SK-N-SH treated with all-trans-retinoic acid at 6 μM for 48 hours (cell line): ENCODE measurements around the gene TLR3.

ENCODE experiments used
- ATAC-seq: fragments of 200-7000 bp; cut with Tn5 transposase; 3 replicates; pipeline ENCODE4 v1.9.1; 2020; ENCODE audit warnings: mild to moderate bottlenecking, moderate library complexity
- ARNTL ChIP-seq: fragments of 450-650 bp; formaldehyde crosslinking; IDR thresholded peaks from 2 replicates; pipeline ENCODE4 v1.5.0; 2020; ENCODE audit warnings: low read depth, mild to moderate bottlenecking, moderate library complexity, borderline replicate concordance
- BACH2 ChIP-seq: fragments of 250-450 bp; sonication (Bioruptor Pico); IDR thresholded peaks from 2 replicates; pipeline ENCODE4 v1.9.0; 2021; ENCODE audit warnings: mild to moderate bottlenecking, borderline replicate concordance
- CSDC2 ChIP-seq: fragments of 250-450 bp; sonication (Bioruptor Pico); IDR thresholded peaks from 2 replicates; pipeline ENCODE4 v1.5.0; 2020; ENCODE audit warnings: mild to moderate bottlenecking, moderate library complexity
- ESRRG ChIP-seq: fragments of 250-450 bp; sonication (Bioruptor Pico); IDR thresholded peaks from 2 replicates; pipeline ENCODE4 v1.6.1; 2021; ENCODE audit warnings: mild to moderate bottlenecking
- GLIS3 ChIP-seq: fragments of 250-450 bp; sonication (Bioruptor Pico); IDR thresholded peaks from 2 replicates; pipeline ENCODE4 v1.5.0; 2020; ENCODE audit warnings: mild to moderate bottlenecking, moderate library complexity
- ISL1 ChIP-seq: fragments of 250-450 bp; sonication (Bioruptor Pico); IDR thresholded peaks from 2 replicates; pipeline ENCODE4 v2.1.2; 2022; ENCODE audit warnings: mild to moderate bottlenecking, moderate library complexity
- OSR1 ChIP-seq: fragments of 250-450 bp; sonication (Bioruptor Pico); IDR thresholded peaks from 2 replicates; pipeline ENCODE4 v1.8.0; 2022; ENCODE audit warnings: moderate library complexity, mild to moderate bottlenecking, inconsistent platforms
- PPARA ChIP-seq: fragments of 250-450 bp; sonication (Bioruptor Pico); IDR thresholded peaks from 2 replicates; pipeline ENCODE4 v1.5.0; 2020; ENCODE audit warnings: mild to moderate bottlenecking, borderline replicate concordance
- RARB ChIP-seq: fragments of 250-450 bp; sonication (Bioruptor Pico); IDR thresholded peaks from 2 replicates; pipeline ENCODE4 v1.8.0; 2021; ENCODE audit warnings: mild to moderate bottlenecking, moderate library complexity
- SNAI2 ChIP-seq: fragments of 250-450 bp; sonication (Bioruptor Pico); IDR thresholded peaks from 2 replicates; pipeline ENCODE4 v1.5.0; 2020; ENCODE audit warnings: mild to moderate bottlenecking, moderate library complexity
- TCF4 ChIP-seq: fragments of 250-450 bp; sonication (Bioruptor Pico); IDR thresholded peaks from 2 replicates; pipeline ENCODE4 v1.8.0; 2021; ENCODE audit warnings: mild to moderate bottlenecking, moderate library complexity, borderline replicate concordance
- TOX ChIP-seq: fragments of 250-450 bp; sonication (Bioruptor Pico); IDR thresholded peaks from 2 replicates; pipeline ENCODE4 v1.8.0; 2021; ENCODE audit warnings: mild to moderate bottlenecking, moderate library complexity, borderline replicate concordance
- ZC3H10 ChIP-seq: fragments of 250-450 bp; sonication (Bioruptor Pico); IDR thresholded peaks from 2 replicates; pipeline ENCODE4 v1.5.1; 2021; ENCODE audit warnings: mild to moderate bottlenecking, moderate library complexity
- ZFP3 ChIP-seq: fragments of 250-450 bp; sonication (Bioruptor Pico); IDR thresholded peaks from 2 replicates; pipeline ENCODE4 v1.5.0; 2020; ENCODE audit warnings: mild to moderate bottlenecking, moderate library complexity
- ZFP30 ChIP-seq: fragments of 450-650 bp; formaldehyde crosslinking; IDR thresholded peaks from 2 replicates; pipeline ENCODE4 v1.5.0; 2022; ENCODE audit warnings: mild to moderate bottlenecking, moderate library complexity
- ZNF565 ChIP-seq: fragments of 450-650 bp; formaldehyde crosslinking; conservative IDR thresholded peaks from 2 replicates; pipeline ENCODE4 v1.5.0; 2020; ENCODE audit warnings: low read depth, mild to moderate bottlenecking, moderate library complexity
- ZNF70 ChIP-seq: fragments of 450-650 bp; formaldehyde crosslinking; IDR thresholded peaks from 2 replicates; pipeline ENCODE4 v1.5.0; 2020; ENCODE audit warnings: mild to moderate bottlenecking, moderate library complexity
- ZNF8 ChIP-seq: fragments of 450-650 bp; formaldehyde crosslinking; IDR thresholded peaks from 2 replicates; pipeline ENCODE4 v1.5.0; 2020; ENCODE audit warnings: mild to moderate bottlenecking, moderate library complexity
- TF ChIP-seq, protein P1 (sequence below): fragments of 250-450 bp; sonication (Bioruptor Pico); IDR thresholded peaks from 2 replicates; pipeline ENCODE4 v1.8.0; 2020; ENCODE audit warnings: mild to moderate bottlenecking, moderate library complexity, borderline replicate concordance
- TF ChIP-seq, protein P2 (sequence below): fragments of 250-450 bp; sonication (Bioruptor Pico); IDR thresholded peaks from 2 replicates; pipeline ENCODE4 v1.5.1; 2020; ENCODE audit warnings: low read depth, mild to moderate bottlenecking, moderate library complexity
- TF ChIP-seq, protein P3 (sequence below): fragments of 250-450 bp; sonication (Bioruptor Pico); IDR thresholded peaks from 2 replicates; pipeline ENCODE4 v1.8.0; 2021; ENCODE audit warnings: low read depth, mild to moderate bottlenecking, moderate library complexity, borderline replicate concordance

The TLR3 gene

DNA sequence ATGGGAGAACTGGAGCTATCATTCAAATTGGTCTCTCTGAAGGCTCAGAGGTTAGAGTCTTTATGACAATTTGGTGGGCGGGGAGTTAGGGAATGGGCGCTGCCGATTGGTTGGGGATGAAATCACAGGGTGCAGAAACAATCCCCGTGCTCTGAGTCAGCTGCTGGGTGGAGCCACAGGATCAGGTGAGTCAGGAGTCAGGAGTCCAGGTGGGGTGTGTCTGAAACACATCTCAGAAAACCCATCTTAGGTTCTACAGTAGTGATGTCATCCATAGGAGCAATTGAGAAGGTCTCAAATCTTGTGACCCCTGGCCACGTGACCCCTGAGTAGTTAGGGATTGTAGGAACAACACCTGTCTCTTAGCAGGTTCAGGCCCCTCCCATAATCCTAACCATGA lies 41.6 kb upstream of the TLR3 start (continued):
- TF ChIP-seq, protein P1, sequence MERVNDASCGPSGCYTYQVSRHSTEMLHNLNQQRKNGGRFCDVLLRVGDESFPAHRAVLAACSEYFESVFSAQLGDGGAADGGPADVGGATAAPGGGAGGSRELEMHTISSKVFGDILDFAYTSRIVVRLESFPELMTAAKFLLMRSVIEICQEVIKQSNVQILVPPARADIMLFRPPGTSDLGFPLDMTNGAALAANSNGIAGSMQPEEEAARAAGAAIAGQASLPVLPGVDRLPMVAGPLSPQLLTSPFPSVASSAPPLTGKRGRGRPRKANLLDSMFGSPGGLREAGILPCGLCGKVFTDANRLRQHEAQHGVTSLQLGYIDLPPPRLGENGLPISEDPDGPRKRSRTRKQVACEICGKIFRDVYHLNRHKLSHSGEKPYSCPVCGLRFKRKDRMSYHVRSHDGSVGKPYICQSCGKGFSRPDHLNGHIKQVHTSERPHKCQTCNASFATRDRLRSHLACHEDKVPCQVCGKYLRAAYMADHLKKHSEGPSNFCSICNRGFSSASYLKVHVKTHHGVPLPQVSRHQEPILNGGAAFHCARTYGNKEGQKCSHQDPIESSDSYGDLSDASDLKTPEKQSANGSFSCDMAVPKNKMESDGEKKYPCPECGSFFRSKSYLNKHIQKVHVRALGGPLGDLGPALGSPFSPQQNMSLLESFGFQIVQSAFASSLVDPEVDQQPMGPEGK (CRISPR knock-in tag), result no peak
- TF ChIP-seq CSDC2 (CRISPR knock-in tag), result no peak
- TF ChIP-seq, all 23 proteins: peak for 0

DNA sequence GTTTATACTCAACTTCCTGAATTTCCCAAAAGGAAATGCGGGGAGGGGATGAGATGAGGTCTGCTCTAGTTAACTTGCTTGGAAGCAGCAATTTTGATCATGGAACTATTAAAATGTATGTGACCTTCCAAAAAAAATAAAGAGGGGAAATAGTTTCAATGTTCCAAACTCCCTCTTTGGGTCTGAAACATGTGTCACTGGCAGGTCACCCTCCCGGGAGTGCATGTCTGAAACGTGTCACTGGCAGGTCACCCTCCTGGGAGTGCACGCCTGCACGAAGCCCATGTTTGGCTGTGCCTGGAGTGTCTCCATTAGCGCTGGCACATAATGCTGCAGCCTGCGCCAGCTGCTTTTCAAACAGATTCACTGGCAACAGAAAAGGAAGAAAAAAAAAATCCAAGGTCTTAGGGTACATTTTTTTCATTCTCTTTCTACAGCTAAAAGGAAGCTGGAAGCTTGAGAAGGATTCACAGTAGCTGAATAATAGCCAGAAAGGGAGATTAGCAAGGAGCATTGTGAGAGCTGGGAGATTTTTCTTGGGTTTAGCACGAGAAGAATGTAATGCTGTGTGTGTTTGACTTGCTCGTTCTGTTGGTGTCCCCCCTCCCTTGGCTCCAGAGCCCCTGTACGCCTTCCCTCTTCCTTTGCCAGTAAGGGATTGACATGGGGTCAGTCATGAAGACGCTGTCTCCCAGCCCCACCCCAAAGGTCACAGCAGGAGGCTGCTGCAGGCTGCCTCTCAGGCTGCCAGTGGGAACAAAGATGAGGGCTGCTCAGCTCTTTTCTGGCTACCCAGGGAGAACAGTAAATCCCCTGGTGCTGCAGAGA lies 39.2 kb upstream of the TLR3 start:
- TF ChIP-seq TCF4 (CRISPR knock-in tag) (peak; percentile 59; the same call in 1 of the 2 replicates), ESRRG (no peak), ISL1 (CRISPR knock-in tag) (peak; percentile 42; the same call in 1 of the 2 replicates), OSR1 (CRISPR knock-in tag) (no peak), ZC3H10 (CRISPR knock-in tag) (no peak), BACH2 (no peak), GLIS3 (CRISPR knock-in tag) (no peak), ZFP30 (CRISPR knock-in tag) (no peak), ZNF70 (no peak), CSDC2 (CRISPR knock-in tag) (no peak), ZFP3 (CRISPR knock-in tag) (no peak)
- ATAC-seq, result peak; percentile 69; the same call in 2 of the 3 replicates

DNA sequence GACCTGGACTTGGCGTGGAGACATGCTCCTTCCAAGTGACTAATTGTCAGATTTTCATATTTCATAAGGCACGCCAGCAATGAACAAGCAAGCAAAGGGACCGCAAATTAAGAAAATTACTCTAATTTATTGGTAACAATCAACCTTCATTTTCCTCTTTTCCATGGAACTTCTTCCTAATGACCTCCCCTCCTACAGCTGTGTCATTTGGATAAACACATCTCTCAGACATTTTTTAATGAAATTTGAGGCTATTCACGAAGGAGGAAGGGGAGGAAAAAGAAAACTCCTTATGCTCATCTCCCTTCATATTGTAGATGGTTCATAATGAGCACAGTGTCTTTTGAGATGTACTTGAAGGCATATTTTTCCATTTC lies 38.6 kb upstream of the TLR3 start:
- no peak for TF ChIP-seq OSR1 (CRISPR knock-in tag)
- TF ChIP-seq RARB (CRISPR knock-in tag), result no peak
- no peak for TF ChIP-seq GLIS3 (CRISPR knock-in tag)
- TF ChIP-seq, protein P2, sequence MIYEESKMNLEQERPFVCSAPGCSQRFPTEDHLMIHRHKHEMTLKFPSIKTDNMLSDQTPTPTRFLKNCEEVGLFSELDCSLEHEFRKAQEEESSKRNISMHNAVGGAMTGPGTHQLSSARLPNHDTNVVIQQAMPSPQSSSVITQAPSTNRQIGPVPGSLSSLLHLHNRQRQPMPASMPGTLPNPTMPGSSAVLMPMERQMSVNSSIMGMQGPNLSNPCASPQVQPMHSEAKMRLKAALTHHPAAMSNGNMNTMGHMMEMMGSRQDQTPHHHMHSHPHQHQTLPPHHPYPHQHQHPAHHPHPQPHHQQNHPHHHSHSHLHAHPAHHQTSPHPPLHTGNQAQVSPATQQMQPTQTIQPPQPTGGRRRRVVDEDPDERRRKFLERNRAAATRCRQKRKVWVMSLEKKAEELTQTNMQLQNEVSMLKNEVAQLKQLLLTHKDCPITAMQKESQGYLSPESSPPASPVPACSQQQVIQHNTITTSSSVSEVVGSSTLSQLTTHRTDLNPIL (CRISPR knock-in tag), result no peak
- no peak for TF ChIP-seq PPARA (CRISPR knock-in tag)
- TF ChIP-seq ARNTL (CRISPR knock-in tag), result no peak
- no peak for TF ChIP-seq ZNF70
- TF ChIP-seq ZFP3 (CRISPR knock-in tag), result no peak
- no peak for TF ChIP-seq ZNF565 (CRISPR knock-in tag)
- no peak for ATAC-seq

DNA sequence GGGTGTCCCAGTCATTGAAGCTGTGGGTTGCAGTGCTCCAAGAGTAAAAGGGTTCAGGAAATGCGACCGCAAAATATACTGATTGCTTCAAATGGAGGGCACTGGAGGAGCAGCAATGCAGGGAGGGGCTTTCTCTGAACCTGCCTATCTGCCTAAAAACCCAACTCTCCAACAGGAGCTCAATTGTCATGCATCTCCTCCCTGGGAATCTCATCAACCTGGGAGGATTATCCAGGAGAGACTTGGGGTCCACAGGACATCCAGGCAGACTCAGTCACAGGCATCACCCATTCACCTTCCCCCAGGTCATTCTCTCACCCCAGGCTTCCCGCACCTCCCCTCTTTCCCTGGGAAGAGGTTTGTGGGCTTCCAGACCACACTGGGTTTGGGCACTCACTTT lies 38.2 kb upstream of the TLR3 start:
- ATAC-seq, result no peak
- TF ChIP-seq ZNF565 (CRISPR knock-in tag), result no peak
- TF ChIP-seq ZFP30 (CRISPR knock-in tag), result no peak
- no peak for TF ChIP-seq TCF4 (CRISPR knock-in tag)
- no peak for TF ChIP-seq ZC3H10 (CRISPR knock-in tag)
- TF ChIP-seq, protein P2 (CRISPR knock-in tag), result no peak

DNA sequence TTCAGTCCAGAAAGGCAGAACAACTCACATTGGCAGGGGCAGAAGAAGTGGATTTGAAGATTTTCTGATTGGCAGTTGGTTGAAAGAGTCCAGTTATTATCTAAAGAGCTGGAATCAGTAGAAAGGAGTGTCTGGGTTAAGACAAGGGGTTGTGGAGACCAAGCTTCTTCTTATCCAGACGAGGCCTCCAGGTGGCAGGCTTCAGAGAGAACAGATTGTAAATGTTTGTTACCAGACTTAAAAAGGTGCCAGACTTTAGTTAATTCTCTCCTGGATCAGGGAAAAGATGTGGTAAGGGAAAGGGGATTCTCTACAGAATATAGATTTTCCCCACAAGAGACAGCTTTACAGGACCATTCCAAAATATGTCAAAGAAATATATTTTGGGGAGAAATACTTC lies 36.7 kb upstream of the TLR3 start:
- no peak for TF ChIP-seq TCF4 (CRISPR knock-in tag)
- TF ChIP-seq OSR1 (CRISPR knock-in tag), result no peak
- TF ChIP-seq BACH2, result no peak
- no peak for TF ChIP-seq GLIS3 (CRISPR knock-in tag)
- TF ChIP-seq ZNF8 (CRISPR knock-in tag), result no peak
- no peak for TF ChIP-seq ARNTL (CRISPR knock-in tag)
- no peak for TF ChIP-seq CSDC2 (CRISPR knock-in tag)
- TF ChIP-seq, protein P1 (CRISPR knock-in tag), result no peak
- TF ChIP-seq SNAI2 (CRISPR knock-in tag), result no peak
- no peak for TF ChIP-seq ISL1 (CRISPR knock-in tag)
- TF ChIP-seq, protein P2 (CRISPR knock-in tag), result no peak
- TF ChIP-seq, protein P3, sequence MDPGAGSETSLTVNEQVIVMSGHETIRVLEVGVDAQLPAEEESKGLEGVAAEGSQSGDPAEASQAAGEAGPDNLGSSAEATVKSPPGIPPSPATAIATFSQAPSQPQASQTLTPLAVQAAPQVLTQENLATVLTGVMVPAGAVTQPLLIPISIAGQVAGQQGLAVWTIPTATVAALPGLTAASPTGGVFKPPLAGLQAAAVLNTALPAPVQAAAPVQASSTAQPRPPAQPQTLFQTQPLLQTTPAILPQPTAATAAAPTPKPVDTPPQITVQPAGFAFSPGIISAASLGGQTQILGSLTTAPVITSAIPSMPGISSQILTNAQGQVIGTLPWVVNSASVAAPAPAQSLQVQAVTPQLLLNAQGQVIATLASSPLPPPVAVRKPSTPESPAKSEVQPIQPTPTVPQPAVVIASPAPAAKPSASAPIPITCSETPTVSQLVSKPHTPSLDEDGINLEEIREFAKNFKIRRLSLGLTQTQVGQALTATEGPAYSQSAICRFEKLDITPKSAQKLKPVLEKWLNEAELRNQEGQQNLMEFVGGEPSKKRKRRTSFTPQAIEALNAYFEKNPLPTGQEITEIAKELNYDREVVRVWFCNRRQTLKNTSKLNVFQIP (CRISPR knock-in tag), result no peak
- TF ChIP-seq ESRRG, result no peak
- TF ChIP-seq TOX (CRISPR knock-in tag), result no peak
- TF ChIP-seq RARB (CRISPR knock-in tag), result no peak
- TF ChIP-seq, all 23 proteins: peak for 0
- 0 out of 3 replicates have a peak, but pooled peaks have one; percentile 30 for ATAC-seq
